ENCODE measurements around the gene HNRNPLL. TPM values are rescaled to one million over a fixed set of nuclear protein-coding genes. Genes with fewer than 3 reads are reported as not detected.

The HNRNPLL gene
- total and polyA plus RNA-seq, 2 of the 13 experiments (the other 11 are each of a cell fraction or from before 2014, with no cell fraction given): 49.4 to 103 TPM

DNA sequence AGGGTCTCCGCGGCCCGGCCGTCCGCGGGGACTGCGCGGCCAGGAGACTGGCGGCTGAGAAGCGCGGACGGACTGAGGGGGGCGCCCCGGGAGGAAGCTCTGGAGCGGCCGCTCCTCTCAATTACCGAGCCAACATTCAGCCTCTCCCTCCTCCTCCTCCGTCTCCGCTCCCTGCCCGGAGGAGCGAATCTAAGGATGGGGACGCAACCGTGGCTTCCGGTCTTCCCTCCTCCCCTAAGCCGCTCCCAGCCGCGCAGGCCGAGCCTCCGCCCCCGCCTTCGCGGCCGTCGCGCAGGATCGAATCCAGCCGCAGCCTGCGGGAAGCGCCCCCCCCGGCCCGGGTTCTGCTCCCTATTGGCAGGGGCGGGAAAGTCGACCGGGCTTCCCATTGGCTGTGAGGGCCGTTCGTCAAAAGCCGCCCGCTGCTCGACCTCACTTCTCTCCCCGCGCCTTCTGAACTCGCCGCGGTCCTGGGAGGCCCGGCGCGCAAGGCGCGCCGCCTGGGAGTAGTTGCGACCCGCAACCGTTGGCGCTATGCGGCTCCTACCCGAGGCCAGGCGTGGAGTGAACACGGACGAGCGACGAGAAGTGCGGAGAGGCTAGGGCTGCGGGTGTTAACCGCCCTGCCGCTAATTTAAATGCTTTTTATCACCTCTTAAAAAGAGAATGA lies at the start of gene HNRNPLL (continued):
- TF ChIP-seq MLXIP (CRISPR knock-in tag; IDR thresholded peaks at IDR 0.05; ENCODE audit: borderline replicate concordance) (no peak), ZFP62 (CRISPR knock-in tag; IDR thresholded peaks at IDR 0.05) (no peak), ZNF850 (CRISPR knock-in tag; conservative IDR thresholded peaks at IDR 0.05) (peak; percentile 70; the same call in 1 of the 2 replicates), FIP1L1 (IDR thresholded peaks at IDR 0.05; ENCODE audit: borderline replicate concordance, insufficient read depth, low read depth, low read length) (peak; percentile 78; the same call in 1 of the 2 replicates), TBX2 (CRISPR knock-in tag; IDR thresholded peaks at IDR 0.05; ENCODE audit: borderline replicate concordance) (peak; percentile 79; the same call in 1 of the 2 replicates), RNF2 (conservative IDR thresholded peaks at IDR 0.05; ENCODE audit: low read depth) (no peak), ZNF546 (CRISPR knock-in tag; conservative IDR thresholded peaks at IDR 0.05) (peak; percentile 90), ZNF83 (CRISPR knock-in tag; IDR thresholded peaks at IDR 0.05; ENCODE audit: borderline replicate concordance) (0 out of 2 replicates have a peak, but pooled peaks have one; percentile 64), MAFK (conservative IDR thresholded peaks at IDR 0.05 in 1 of 2, IDR thresholded peaks at IDR 0.05 in 1 of 2; ENCODE audit: low read length in 2 of 2) (no peak), SNAI1 (CRISPR knock-in tag; IDR thresholded peaks at IDR 0.05; ENCODE audit: borderline replicate concordance) (no peak), KDM4B (CRISPR knock-in tag; IDR thresholded peaks at IDR 0.05) (peak; percentile 76), XRCC5 (optimal IDR thresholded peaks at IDR 0.05; ENCODE audit: low read length) (peak; percentile 85), ZSCAN29 (CRISPR knock-in tag; conservative IDR thresholded peaks at IDR 0.05) (peak; percentile 57; the same call in 1 of the 2 replicates), ZBTB33 (CRISPR knock-in tag; IDR thresholded peaks at IDR 0.05) (peak; percentile 62; the same call in 1 of the 2 replicates), ZNF672 (CRISPR knock-in tag; IDR thresholded peaks at IDR 0.05) (no peak)
- TF ChIP-seq, protein P1, sequence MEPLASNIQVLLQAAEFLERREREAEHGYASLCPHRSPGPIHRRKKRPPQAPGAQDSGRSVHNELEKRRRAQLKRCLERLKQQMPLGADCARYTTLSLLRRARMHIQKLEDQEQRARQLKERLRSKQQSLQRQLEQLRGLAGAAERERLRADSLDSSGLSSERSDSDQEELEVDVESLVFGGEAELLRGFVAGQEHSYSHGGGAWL (CRISPR knock-in tag; IDR thresholded peaks at IDR 0.05): peak; percentile 92; the same call in 1 of the 2 replicates
- TF ChIP-seq, protein P2, sequence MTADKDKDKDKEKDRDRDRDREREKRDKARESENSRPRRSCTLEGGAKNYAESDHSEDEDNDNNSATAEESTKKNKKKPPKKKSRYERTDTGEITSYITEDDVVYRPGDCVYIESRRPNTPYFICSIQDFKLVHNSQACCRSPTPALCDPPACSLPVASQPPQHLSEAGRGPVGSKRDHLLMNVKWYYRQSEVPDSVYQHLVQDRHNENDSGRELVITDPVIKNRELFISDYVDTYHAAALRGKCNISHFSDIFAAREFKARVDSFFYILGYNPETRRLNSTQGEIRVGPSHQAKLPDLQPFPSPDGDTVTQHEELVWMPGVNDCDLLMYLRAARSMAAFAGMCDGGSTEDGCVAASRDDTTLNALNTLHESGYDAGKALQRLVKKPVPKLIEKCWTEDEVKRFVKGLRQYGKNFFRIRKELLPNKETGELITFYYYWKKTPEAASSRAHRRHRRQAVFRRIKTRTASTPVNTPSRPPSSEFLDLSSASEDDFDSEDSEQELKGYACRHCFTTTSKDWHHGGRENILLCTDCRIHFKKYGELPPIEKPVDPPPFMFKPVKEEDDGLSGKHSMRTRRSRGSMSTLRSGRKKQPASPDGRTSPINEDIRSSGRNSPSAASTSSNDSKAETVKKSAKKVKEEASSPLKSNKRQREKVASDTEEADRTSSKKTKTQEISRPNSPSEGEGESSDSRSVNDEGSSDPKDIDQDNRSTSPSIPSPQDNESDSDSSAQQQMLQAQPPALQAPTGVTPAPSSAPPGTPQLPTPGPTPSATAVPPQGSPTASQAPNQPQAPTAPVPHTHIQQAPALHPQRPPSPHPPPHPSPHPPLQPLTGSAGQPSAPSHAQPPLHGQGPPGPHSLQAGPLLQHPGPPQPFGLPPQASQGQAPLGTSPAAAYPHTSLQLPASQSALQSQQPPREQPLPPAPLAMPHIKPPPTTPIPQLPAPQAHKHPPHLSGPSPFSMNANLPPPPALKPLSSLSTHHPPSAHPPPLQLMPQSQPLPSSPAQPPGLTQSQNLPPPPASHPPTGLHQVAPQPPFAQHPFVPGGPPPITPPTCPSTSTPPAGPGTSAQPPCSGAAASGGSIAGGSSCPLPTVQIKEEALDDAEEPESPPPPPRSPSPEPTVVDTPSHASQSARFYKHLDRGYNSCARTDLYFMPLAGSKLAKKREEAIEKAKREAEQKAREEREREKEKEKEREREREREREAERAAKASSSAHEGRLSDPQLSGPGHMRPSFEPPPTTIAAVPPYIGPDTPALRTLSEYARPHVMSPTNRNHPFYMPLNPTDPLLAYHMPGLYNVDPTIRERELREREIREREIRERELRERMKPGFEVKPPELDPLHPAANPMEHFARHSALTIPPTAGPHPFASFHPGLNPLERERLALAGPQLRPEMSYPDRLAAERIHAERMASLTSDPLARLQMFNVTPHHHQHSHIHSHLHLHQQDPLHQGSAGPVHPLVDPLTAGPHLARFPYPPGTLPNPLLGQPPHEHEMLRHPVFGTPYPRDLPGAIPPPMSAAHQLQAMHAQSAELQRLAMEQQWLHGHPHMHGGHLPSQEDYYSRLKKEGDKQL (CRISPR knock-in tag; IDR thresholded peaks at IDR 0.05; ENCODE audit: low read depth): no peak
